ENCODE measurements around the gene AOX1.

AOX1 gene

GRCh38 chr2:200622106-200622505, 36.3 kb downstream of the AOX1 start:
- TF ChIP-seq CTCF (IDR thresholded peaks at IDR 0.05) = no peak

- no peak for TF ChIP-seq CTCF (IDR thresholded peaks at IDR 0.05)
Measured at GRCh38 chr2:200624026-200624425, 38.2 kb downstream of the AOX1 start.

GRCh38 chr2:200624658-200625057, 38.8 kb downstream of the AOX1 start:
- TF ChIP-seq CTCF (IDR thresholded peaks at IDR 0.05) = no peak

GRCh38 chr2:200625282-200625681, 39.5 kb downstream of the AOX1 start:
- no peak for TF ChIP-seq CTCF (IDR thresholded peaks at IDR 0.05)

- TF ChIP-seq CTCF (IDR thresholded peaks at IDR 0.05) = no peak
Measured at GRCh38 chr2:200625958-200626363, 40.1 kb downstream of the AOX1 start.

GRCh38 chr2:200627110-200627770, 41.4 kb downstream of the AOX1 start:
- TF ChIP-seq CTCF (IDR thresholded peaks at IDR 0.05) = no peak

GRCh38 chr2:200631287-200631686, 45.5 kb downstream of the AOX1 start:
- TF ChIP-seq CTCF (IDR thresholded peaks at IDR 0.05) = no peak
